IPS DF 19.7 (cell line): ENCODE data around the gene OSBPL6.
"Not testable (repeated sequence)": the region's sequence is repeated elsewhere in the genome, so short reads cannot be mapped to it uniquely, and the experiment has no call there.

Experiments
- DNase-seq: peaks from one replicate; pipeline ENCODE4 v3.0.0-alpha.2; 2013; ENCODE audit warnings: low read depth, low spot score

Gene OSBPL6

GRCh38 chr2:178397002-178397605, 202.8 kb downstream of the OSBPL6 start:
- DNase-seq: no peak

DNA sequence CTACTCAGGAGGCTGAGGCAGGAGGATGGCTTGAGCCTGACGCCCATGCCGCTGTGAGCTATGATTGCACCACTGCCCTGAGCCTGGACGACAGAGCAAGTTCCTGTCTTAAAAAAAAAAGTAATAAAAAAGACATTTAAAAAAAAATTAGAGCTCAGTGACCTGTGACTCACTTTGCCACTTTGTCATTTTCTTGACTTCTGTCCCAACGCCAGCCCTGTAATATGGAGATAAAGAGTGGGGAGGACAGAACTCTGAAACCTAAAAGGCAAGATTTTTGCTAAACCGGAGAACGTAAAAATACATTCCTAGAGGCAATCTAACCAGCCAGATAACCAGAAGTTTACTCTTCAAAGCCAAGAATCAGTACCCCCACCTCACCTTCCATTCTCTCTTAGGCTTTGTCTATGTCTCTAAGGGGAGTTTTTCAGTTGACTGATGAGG, 207.7 kb downstream of the OSBPL6 start:
- no peak for DNase-seq

- DNase-seq: no peak
Observed at GRCh38 chr2:178403671-178404306, 209.5 kb downstream of the OSBPL6 start.

- DNase-seq: no peak
Observed at GRCh38 chr2:178404368-178404767, 210.1 kb downstream of the OSBPL6 start.

- no peak for DNase-seq
Observed at GRCh38 chr2:178409261-178409660, 214.9 kb downstream of the OSBPL6 start.

- no peak for DNase-seq
Observed at GRCh38 chr2:178412047-178412446, 217.7 kb downstream of the OSBPL6 start.

GRCh38 chr2:178412453-178412852, 218.1 kb downstream of the OSBPL6 start:
- DNase-seq: not testable (repeated sequence)

DNA sequence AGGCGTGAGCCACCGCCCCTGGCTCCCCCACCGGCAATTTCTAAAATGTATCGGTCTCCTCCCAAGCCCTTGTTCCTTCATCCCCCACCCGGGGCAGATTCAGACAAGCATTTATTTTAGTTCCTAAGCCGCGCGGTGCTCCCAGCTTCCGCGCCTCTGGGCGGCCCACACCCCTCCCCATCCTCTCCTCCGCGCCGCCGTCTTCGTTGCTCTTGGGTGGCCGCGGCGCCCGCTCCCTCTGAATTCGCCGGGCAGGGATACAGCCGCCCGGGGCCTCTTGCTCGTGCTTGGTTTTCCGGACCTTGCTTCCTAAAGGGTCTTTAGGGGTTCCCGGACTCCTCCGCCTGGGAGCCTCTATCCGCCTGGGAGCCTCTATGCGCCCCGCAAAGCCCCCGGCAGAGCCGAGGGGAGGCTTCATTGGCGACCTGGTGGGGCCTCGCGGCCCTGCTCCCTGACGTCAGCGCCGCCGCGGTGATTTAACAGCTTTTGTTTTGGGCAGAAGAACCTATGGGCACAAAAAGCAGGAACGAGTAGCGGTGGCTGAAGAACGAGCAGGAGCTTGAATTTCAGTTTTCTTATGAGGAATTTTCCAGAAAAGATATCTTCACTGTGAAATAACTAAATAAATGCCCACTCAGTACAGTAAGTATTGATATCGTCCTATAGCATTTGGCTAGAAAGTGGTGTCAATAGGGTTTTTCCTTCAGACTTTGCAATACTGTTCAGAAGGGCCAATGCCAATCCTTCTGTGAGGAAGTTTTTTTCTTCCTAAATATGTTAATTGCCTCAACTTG, 219.4 kb downstream of the OSBPL6 start:
- no peak for DNase-seq

GRCh38 chr2:178414266-178415247, 220.2 kb downstream of the OSBPL6 start:
- peak; percentile 63 for DNase-seq

DNA sequence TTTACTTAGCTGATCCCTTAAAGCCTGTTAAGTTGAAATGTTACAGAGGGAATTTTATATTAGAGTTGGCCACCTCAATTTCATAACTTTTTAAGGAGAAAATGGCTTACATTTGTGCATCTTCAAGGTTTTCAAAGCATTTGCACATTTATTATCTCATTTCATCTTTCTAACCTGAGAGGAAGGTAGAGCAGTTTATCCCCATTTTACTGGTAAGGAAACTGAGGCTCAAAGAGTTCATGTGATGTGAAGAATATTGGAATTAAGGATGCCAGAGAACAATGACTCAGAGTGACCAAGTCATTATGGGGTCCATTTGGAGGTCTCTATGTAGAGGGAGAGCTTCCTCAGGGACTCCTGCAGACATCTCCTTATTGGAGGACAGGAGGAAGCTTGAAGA, 221.7 kb downstream of the OSBPL6 start:
- no peak for DNase-seq

- no peak for DNase-seq
Observed at GRCh38 chr2:178417916-178418315, 223.6 kb downstream of the OSBPL6 start.

DNA sequence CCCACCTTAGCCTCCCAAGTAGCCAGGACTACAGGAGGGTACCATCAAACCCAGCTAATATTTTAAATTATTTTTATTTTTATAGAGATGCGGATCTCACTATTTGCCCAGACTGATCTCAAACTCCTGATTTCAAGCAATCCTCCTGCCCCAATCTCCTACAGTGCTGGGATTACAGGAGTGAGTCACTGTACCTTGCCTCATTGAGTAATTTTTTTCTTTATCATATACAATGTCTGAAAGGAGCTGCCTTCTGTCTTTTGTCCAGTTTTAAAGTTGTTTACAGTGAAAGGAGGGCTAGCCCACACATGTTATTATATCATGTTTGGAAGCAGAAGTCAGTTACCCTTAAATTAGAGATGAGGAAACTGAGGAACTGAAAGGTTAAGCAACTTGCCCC, 224.1 kb downstream of the OSBPL6 start:
- DNase-seq: no peak

DNA sequence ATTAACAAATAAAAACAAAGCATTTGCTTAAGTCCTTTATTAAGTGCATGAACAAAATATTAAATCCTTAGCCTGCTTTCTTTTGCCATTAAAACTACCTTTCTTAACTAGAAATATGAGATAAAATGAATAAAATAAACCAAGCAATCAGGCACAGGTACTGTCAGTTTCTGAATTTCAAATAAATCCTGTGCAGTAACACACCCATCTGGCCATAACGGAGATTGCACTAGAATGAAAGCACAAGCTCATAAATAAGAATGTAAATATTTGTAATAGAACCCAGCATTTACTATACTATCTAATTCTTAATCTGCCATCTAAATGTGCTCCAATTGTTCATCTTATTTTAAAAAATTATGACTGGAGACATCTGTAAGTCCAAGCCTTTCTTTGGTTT, 224.8 kb downstream of the OSBPL6 start:
- DNase-seq: no peak

GRCh38 chr2:178420463-178420999, 226.2 kb downstream of the OSBPL6 start:
- no peak for DNase-seq

DNA sequence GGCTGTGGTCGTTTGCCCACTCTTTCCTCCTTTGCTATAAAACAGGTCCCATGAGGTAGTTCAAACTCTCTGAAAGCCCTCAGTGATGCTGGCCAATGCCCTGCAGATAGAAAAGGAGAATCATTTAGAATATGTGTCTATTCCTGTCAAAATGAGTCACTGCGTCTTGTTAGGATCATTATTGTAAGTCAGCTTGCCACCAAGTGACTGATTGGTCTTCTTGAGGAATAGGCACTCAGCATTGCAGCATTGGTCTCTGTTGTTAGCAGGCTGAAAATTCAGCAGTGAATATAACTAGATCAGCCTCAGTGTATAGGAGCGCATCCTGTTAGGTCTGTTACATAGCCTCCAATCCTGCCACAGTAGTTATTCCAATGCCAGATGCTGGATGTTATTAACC, 227.8 kb downstream of the OSBPL6 start:
- no peak for DNase-seq

- not testable (repeated sequence) for DNase-seq
Observed at GRCh38 chr2:178423746-178424145, 229.4 kb downstream of the OSBPL6 start.

DNA sequence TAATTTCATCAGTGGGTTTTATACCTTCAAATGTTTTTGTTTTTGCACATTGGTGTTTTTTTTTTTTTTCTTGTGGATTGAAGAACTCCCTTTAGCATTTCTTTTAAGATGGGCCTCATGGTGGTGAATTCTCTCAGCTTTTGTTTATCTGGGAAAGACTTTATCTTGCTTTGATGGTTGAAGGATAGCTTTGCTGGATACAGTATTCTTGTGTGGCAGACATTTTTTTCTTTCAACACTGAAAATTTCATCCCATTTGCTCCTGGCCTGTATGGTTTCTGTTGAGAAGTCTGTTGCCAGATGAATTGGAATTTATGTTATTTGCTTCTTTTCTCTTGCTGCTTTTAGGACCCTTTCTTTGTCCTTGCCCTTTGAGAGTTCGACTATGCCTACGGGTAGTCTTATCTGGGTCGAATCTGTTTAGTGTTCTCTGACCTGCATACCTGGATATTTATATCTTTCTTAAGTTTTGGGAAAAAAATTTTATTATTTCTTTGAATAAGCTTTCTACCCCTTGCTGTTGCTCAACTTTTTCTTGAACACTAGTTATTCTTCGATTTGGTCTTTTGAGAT, 231.0 kb downstream of the OSBPL6 start:
- DNase-seq: no peak

DNA sequence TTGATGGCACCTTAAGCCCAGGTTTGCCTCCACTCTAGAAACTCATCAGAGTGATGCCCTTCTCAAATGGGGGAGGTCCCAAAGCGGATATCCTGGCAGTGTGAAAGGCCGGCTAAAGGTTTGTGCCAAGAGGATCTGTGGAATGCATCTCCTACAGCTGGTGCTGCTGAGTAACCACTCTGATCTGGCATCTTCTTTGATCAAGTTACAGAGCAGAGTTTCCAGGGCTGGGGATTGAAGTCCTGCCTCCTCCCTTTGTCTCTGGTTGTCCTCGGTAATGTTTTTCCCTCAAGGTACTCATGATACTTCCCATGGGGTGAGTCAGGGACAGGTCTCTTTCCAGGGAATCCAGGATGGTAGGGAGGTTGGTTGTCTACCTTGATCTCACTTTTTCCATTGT, 232.1 kb downstream of the OSBPL6 start:
- DNase-seq: no peak

DNA sequence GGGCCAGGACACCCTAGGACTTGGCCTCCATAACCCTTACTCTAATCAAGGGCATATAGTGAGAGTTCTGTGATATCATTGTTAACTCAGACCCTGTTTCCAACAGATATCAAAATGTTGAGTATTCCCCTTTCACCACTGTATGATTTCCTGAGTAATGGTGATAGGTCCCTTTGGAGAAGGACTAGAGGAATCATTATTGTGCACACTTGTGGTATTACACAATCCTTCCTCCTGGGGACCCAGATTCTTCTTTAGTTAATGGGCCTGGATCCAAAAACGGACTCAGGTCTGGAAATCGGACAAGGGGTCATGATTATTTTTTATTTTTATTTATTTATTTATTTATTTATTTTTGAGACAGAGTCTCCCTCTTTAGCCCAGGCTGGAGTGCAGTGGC, 233.1 kb downstream of the OSBPL6 start:
- DNase-seq: no peak

DNA sequence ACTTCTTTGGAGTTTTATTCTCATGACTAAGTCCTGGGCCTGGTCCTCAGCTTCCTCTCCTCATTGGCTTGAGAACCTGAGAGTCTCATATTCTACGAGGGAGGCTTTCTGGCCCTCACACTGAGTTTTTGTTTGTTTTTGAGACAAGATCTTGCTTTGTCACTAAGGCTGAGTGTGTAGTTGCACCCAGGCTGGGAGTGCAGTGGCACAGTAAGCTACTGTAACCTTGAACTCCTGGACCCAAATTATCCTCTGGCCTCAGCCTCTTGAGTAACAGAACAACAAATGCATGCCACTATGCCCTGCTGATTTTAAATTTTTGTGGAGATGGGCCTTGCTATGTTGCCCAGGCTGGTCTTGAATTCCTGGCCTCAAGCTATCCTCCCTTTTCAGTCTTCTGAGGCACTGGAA, 234.1 kb downstream of the OSBPL6 start:
- no peak for DNase-seq

DNA sequence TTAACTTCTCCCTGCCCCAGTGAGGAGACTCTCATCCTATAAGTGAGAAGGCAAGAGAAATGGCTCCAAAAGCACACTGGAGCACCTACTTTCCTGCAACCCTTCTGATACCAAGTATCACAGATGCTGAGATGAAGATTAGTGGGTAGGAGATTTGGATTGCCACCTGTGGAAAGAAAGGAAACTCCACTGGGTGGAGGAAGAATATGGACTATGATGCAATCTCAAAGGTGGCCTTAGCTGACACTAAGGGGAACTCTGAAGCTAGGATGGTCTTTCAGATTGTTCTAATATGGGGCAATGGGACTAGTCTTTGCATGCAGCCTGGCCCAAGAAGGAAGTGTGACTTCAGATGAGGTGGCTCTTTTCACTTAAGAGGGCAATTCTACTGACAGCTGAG, 235.0 kb downstream of the OSBPL6 start:
- no peak for DNase-seq
